Astrocyte of the spinal cord (primary cell): ENCODE measurements around the gene STARD13.

Source experiments
- DNase-seq: peaks from one replicate; pipeline ENCODE4 v3.0.0; 2011; ENCODE audit warnings: low read depth, low spot score
- H3K4me3 ChIP-seq: 2 replicates; pipeline ENCODE4 v1.5.1; 2011; ENCODE audit warnings: low read depth, mild to moderate bottlenecking, low read length, moderate library complexity
- in situ Hi-C: cut with HindIII; loops from 2 replicates; pipeline ENCODE4 v1.10.0; 2017; ENCODE audit warnings: low sequenced_read_pairs
- TF ChIP-seq, protein P1 (sequence below): IDR thresholded peaks from 2 replicates; pipeline ENCODE4 v1.5.1; 2012; ENCODE audit warnings: low read depth, mild to moderate bottlenecking, low read length, inconsistent platforms

Gene STARD13

DNA sequence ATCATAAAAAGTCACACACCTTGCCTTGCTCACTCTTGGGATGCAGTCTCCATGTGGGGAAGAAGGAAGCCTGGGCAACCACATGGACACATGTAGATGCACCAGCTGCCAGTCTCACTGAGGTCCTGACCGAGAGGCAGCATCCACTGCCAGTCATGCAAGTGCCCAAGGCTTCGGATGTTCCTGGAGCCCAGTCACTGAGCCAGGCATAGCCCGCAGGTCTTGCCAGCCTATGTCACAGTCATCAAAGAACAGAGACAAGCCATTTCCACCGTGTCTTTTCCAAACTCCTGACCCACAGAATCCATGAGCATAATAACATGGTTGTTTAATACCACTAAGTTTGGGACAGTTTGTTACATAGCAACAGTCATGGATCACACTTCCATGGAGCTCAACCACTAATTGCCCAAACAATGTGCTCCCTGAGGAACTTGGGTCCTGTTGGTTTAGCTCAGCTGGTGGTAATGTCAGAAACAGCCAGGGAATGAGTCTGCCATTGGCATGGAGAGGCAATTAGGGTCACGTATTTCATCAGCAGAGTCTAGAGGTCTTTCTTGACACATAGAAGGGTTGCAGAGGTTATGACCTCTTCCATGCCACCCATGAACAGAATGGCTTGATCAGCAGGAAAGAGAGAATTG lies 21.5 kb downstream of the STARD13 start:
- DNase-seq: peak; percentile 45
- TF ChIP-seq, protein P1, sequence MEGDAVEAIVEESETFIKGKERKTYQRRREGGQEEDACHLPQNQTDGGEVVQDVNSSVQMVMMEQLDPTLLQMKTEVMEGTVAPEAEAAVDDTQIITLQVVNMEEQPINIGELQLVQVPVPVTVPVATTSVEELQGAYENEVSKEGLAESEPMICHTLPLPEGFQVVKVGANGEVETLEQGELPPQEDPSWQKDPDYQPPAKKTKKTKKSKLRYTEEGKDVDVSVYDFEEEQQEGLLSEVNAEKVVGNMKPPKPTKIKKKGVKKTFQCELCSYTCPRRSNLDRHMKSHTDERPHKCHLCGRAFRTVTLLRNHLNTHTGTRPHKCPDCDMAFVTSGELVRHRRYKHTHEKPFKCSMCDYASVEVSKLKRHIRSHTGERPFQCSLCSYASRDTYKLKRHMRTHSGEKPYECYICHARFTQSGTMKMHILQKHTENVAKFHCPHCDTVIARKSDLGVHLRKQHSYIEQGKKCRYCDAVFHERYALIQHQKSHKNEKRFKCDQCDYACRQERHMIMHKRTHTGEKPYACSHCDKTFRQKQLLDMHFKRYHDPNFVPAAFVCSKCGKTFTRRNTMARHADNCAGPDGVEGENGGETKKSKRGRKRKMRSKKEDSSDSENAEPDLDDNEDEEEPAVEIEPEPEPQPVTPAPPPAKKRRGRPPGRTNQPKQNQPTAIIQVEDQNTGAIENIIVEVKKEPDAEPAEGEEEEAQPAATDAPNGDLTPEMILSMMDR: no peak
- in situ Hi-C loops: no loop called here
- no peak overlapping the region for H3K4me3 ChIP-seq

- no peak overlapping the region for H3K4me3 ChIP-seq
- TF ChIP-seq, protein P1: no peak
- in situ Hi-C loops: no loop called here
- no peak for DNase-seq
Measured at GRCh38 chr13:33263484-33263883, 22.1 kb downstream of the STARD13 start.

DNA sequence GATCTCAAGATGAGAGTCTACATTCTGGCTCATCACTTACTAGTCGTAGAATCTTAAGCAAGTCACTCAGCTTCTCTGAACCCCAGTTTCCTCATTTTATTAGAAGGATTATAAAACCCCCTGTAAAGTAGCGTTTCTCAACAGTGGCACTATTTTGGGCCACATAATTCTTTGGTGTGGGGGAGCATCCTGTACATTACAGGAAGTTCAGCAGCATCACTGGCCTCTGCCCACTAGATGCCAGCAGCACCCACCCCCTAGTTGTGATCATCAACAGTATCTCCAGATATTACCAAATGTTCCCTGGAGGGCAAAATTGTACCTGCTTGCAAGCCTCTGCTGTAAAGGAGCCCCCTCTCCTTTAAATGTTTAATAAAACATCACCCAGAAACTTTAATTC lies 22.6 kb downstream of the STARD13 start:
- in situ Hi-C loops: no loop called here
- no peak overlapping the region for H3K4me3 ChIP-seq
- DNase-seq: no peak
- TF ChIP-seq, protein P1: peak; percentile 15

DNA sequence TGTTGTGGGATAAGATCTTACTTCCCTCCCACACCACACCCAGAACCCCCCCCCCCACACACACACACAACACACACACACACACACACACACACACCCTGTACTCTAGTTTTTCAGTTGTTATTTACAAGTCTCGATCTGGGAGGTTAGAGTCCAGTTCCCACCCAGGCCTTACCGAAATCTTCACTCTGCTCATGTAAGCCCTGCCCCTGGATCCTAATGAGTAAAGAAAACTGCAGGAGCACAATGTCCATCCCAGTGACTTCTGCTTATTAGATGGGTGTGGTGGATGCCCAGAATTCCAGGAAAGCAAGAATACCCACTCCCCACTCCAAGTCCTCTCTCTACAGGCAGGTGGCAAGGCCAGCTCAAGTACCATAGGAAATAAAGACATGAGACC lies 23.0 kb downstream of the STARD13 start:
- TF ChIP-seq, protein P1: no peak

DNA sequence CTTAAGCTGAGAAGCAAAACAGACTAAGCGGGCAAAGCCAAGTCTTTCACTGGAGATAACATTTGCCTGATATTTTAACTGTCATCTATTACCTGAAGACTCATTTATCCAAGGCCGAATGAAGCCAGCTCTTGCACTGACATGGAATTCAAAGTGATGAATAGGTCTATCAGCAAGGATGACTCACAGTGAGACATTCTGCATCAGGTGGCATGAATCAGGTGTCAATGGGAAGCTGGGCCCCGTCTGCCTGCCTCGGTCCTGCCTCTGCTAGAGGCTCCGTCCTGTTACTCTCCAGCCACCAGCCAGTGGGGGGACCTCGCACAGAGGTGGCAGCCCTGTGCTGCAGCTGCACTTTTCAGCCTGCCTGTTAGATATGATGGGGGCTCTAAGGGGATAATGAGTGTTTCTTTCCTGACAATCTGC lies 23.5 kb downstream of the STARD13 start:
- DNase-seq: no peak
- TF ChIP-seq, protein P1: no peak
- no peak overlapping the region for H3K4me3 ChIP-seq
- in situ Hi-C loops: no loop called here

More for the DNA sequence above, 23.0 kb downstream of the STARD13 start:
- H3K4me3 ChIP-seq: no peak overlapping the region
- no peak for DNase-seq
- in situ Hi-C loops: no loop called here

DNA sequence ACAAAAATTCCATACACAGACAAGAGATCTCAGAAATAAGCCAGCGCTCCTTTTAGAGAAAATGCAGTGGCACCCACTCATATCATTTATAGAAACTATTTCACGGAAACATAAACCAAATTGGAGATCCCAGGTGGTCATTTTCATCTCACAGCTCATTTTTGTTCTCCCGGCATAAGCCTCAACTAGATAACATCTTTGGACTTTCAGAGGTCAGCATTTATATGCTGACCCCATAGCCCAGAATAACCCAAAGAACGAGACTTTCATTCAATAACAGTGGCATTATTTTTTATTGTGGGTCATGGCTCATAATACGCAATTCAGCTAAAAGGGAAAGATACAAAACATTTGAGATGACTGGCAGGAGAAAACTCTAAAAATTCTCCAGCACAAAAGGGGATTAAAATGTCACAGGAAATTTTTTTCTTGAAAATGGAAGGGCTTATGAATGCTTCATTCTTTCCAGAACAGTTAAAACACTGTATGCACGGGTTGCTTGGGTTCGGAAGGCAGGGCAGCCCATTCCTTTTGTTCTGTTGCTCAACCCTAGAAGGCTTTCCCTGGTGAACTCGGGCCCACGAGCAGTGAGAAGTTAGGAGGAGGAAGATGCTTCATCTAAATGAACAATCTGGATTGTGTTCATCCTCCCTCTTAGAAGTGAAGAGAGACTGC lies 24.0 kb downstream of the STARD13 start:
- DNase-seq: no peak
- TF ChIP-seq, protein P1: no peak
- in situ Hi-C loops: no loop called here
- H3K4me3 ChIP-seq: no peak overlapping the region
